Activated naive CD4-positive, alpha-beta T cell treated with anti-CD3 and anti-CD28 coated beads, Interleukin-2, amount 50 U/mL, for 72 hours (primary cell): Measurements from ENCODE around the gene TMEM154. TPM values are rescaled to one million over a fixed set of nuclear protein-coding genes. Genes with fewer than 3 reads are reported as not detected.

Experiments used
- ATAC-seq, 2 donors: fragments of 150-1000 bp; cut with Tn5 transposase; 2 replicates each; pipeline ENCODE4 v1.10.0; 2021; ENCODE audit warnings: mild to moderate bottlenecking in 2 of 2, moderate library complexity in 2 of 2
- DNase-seq, 2 donors: peaks; one replicate each; pipeline ENCODE4 v3.0.0; 2021 to 2022; ENCODE audit warnings: low spot score in 2 of 2
- H3K27ac Mint-ChIP-seq, 2 donors: one replicate each; pipeline ENCODE4 v1.8.0; 2022; ENCODE audit warnings: mild to moderate bottlenecking in 2 of 2, mixed read lengths in 2 of 2
- H3K36me3 Mint-ChIP-seq, 2 donors: one replicate each; pipeline ENCODE4 v1.8.0; 2022; ENCODE audit warnings: mixed read lengths in 2 of 2
- H3K9me3 Mint-ChIP-seq, 2 donors: one replicate each; pipeline ENCODE4 v1.8.0; 2022; ENCODE audit warnings: mixed read lengths in 2 of 2
- total RNA-seq, 2 donors: library from RNA; stranded (reverse); gene quantifications; one replicate each; pipeline ENCODE4 v1.2.3, GENCODE V29; 2022

TMEM154 gene
- total RNA-seq, 2 donors from 2014 or later: 13.4 to 17.1 TPM

DNA sequence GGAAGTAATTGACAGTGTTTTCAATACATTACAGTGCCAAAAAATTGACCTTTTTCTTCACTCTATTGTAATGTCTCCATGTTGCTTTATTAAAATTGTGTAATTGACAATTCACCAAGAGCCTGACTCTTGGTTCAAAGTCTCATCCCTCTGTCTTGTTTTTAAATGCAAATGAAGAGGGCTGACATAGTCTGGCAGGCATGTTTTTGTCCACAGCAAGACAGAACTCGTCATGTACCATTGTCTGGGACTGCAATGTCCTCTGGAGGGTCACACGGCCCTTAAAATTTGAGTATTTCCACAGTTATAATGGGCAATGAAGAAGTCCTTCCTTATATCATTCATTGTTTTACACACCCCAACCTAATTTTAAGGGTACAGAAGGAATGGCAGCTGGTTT lies 105.9 kb downstream of the TMEM154 start:
- Mint-ChIP-seq H3K9me3 (no peaks in the 10 kb centered on the region), H3K36me3 (no peaks in the 10 kb centered on the region), H3K27ac (no peak overlapping the region)
- DNase-seq (no peak), ATAC-seq (no peak)

- Mint-ChIP-seq H3K27ac (no peak overlapping the region), H3K36me3 (no peaks in the 10 kb centered on the region), H3K9me3 (no peaks in the 10 kb centered on the region)
- ATAC-seq (no peak), DNase-seq (no peak)
These were observed 107.2 kb downstream of the TMEM154 start for GRCh38 chr4:152572417-152573086.

- ATAC-seq: no peak
- Mint-ChIP-seq H3K27ac (no peak overlapping the region), H3K9me3 (no peaks in the 10 kb centered on the region), H3K36me3 (no peaks in the 10 kb centered on the region)
- DNase-seq: no peak
These were observed 108.0 kb downstream of the TMEM154 start for GRCh38 chr4:152571770-152572169.

DNA sequence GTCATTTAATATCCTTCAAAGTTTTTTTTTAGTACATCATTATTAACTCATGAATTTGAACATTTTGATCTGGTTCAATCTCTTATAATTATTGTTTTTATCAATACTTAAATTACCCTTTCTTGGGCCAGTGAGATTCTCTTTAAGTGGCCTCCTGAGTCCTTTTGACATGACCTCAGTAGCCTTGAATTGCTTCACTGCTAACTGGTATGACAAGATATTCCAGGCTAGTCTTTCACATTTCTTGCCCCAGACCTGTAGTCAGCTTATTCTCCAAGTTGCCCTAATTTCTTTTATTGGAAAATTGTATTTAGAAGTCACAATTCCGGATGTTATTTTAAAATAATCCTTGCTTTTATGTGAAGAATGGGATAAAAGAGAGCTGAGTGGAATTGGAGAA lies 108.5 kb downstream of the TMEM154 start:
- DNase-seq (no peak), ATAC-seq (no peak)
- Mint-ChIP-seq H3K9me3 (no peaks in the 10 kb centered on the region), H3K27ac (no peak overlapping the region), H3K36me3 (no peaks in the 10 kb centered on the region)

Other genes with a start within 250 kb of the TMEM154 start
- 10 to 100 TPM; 29.0 to 34.7 TPM for gene FBXW7, start 143.9 kb downstream of the TMEM154 start, total RNA-seq
- gene TIGD4, start 99.7 kb upstream of the TMEM154 start, total RNA-seq: under 1 TPM in 1 of 2 donors, not detected in 1; 0.23 TPM
- gene ARFIP1, start 100.0 kb upstream of the TMEM154 start, total RNA-seq: 10 to 100 TPM in 1 of 2 donors, 1 to 10 TPM in 1; 9.0 to 12.1 TPM